ENCODE results near the gene SENP6. TPM values are rescaled to one million over a fixed set of nuclear protein-coding genes. Genes with fewer than 3 reads are reported as not detected.

SENP6 gene
- total RNA-seq, 1 donor from 2014 or later: 159 TPM

DNA sequence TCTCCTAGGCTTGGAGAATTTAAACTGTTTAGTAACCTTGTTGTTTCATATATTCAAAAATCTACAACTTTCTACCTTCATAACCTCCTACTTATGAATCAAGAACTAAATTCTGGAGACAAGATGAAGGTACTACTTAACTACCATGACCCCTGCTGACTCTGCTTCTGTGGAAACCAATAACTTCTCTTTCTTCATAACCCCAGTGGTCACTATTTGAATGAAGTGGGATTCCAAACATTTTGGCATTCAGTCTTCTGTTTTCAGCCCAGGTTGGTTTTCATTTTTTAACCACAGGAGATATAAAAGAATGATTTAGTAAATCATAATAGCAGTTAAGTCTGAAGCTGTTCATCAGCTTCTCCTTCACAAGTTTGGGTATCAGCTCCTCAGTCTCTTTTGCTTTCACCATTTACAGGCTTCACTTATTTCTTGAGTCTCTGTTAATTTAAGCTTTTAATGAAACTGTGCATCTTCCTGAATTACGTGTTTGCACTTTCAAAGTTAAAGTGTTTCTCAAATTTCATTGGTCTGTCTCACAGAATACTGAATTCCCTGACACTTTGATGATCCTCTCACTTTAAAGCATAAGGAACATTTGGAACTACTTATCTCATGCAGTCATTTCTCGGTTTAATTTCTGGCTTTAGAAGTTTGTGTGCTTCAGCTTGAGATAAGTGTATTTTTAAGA lies 9.5 kb downstream of the SENP6 start:
- TF ChIP-seq, protein P1, sequence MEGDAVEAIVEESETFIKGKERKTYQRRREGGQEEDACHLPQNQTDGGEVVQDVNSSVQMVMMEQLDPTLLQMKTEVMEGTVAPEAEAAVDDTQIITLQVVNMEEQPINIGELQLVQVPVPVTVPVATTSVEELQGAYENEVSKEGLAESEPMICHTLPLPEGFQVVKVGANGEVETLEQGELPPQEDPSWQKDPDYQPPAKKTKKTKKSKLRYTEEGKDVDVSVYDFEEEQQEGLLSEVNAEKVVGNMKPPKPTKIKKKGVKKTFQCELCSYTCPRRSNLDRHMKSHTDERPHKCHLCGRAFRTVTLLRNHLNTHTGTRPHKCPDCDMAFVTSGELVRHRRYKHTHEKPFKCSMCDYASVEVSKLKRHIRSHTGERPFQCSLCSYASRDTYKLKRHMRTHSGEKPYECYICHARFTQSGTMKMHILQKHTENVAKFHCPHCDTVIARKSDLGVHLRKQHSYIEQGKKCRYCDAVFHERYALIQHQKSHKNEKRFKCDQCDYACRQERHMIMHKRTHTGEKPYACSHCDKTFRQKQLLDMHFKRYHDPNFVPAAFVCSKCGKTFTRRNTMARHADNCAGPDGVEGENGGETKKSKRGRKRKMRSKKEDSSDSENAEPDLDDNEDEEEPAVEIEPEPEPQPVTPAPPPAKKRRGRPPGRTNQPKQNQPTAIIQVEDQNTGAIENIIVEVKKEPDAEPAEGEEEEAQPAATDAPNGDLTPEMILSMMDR (IDR thresholded peaks at IDR 0.05; ENCODE audit: unreplicated experiment): no peak
- no peak overlapping the region for H3K4me3 Mint-ChIP-seq
- no peak for DNase-seq (ENCODE audit: low spot score in 2 of 2, unreplicated experiment in 2 of 2)
- peaks cover 44% of the 10 kb centered on the region for H3K4me1 Mint-ChIP-seq
- H3K27me3 Mint-ChIP-seq (ENCODE audit: low read depth): no peaks in the 10 kb centered on the region
- H3K27ac Mint-ChIP-seq: peak overlapping the region; percentile 76
- H3K9me3 Mint-ChIP-seq: no peaks in the 10 kb centered on the region
- H3K36me3 Mint-ChIP-seq: peaks cover 8% of the 10 kb centered on the region

DNA sequence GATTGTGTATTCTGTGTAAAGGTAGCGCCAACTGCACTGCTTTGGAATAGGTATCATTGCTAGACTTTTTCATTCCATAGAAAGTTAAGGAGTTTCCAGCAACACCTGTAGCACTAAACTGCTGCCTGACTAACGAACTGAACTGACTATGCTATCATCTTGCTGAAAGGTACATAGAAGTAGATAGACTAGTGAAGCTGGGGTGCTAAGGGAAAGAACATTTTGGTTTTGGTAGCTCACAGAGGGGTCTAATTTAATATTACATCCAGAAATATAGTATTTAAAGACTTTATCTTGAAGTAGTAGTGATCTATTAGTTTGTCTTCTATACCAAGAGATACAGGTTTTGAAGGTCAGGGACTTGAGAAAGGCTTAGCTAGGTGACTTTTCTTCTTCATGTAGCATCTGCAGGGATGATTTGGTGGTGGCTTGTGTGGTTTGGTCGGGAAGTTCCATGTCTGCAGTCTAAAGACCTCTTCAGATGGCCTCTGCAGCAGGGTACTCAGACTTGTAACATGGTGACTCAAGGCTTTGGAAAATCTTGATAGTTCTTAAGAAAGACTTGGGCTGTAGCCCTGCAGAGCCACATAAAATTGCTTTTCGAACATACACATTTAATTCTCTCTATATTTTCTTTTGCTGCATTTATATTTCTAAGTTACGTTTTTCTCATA lies 10.2 kb downstream of the SENP6 start:
- H3K36me3 Mint-ChIP-seq: peaks cover 6% of the 10 kb centered on the region
- no peak overlapping the region for H3K4me3 Mint-ChIP-seq
- no peaks in the 10 kb centered on the region for H3K9me3 Mint-ChIP-seq
- no peaks in the 10 kb centered on the region for H3K27me3 Mint-ChIP-seq (ENCODE audit: low read depth)
- peak overlapping the region; percentile 76 for H3K27ac Mint-ChIP-seq
- H3K4me1 Mint-ChIP-seq: peaks cover 42% of the 10 kb centered on the region
- TF ChIP-seq, protein P1 (IDR thresholded peaks at IDR 0.05; ENCODE audit: unreplicated experiment): no peak
- no peak for DNase-seq (ENCODE audit: low spot score in 2 of 2, unreplicated experiment in 2 of 2)

DNA sequence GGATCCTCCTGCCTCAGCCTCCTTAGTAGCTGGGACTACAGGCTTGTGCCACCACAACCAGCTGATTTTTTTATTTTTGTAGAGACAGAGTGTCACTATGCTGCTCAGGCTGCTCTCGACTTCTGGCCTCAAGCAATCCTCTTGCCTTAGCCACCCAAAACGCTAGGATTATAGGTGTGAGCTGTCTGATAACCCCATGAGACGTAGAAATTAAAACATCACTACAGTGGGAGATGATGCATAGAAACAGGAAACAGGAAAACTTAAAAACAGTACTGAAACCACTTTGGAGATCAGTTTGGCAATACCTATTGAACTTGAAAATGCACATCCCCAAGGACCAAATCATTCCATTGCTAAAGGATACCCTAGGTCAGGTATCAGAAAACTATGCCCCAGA lies 10.8 kb downstream of the SENP6 start:
- Mint-ChIP-seq H3K9me3 (peaks cover under 1% of the 10 kb centered on the region), H3K4me1 (peaks cover 40% of the 10 kb centered on the region), H3K27me3 (ENCODE audit: low read depth) (no peaks in the 10 kb centered on the region), H3K36me3 (peaks cover 8% of the 10 kb centered on the region), H3K4me3 (no peak overlapping the region), H3K27ac (no peak overlapping the region)
- TF ChIP-seq, protein P1 (IDR thresholded peaks at IDR 0.05; ENCODE audit: unreplicated experiment): no peak
- no peak for DNase-seq (ENCODE audit: low spot score in 2 of 2, unreplicated experiment in 2 of 2)

DNA sequence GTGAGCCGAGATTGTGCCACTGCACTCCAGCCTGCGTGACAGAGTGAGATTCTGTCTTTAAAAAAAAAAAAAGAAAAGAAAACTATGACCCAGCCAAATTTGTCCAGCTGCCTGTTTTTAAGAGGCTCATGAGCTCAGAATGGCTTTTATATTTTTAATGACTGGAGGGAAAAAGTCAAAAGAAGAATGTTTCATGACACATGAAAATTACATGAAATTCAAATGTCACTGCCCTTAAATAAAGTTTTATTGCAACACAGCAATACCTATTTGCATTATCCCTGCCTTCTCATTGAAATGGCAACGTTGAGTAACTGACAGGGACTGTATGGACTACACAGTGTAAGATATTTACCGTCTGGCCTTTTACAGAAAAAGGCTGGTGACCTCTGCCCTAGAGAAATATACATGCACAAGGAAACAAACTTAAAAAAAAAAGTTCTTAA lies 11.4 kb downstream of the SENP6 start:
- H3K4me1 Mint-ChIP-seq: peaks cover 35% of the 10 kb centered on the region
- peaks cover 7% of the 10 kb centered on the region for H3K9me3 Mint-ChIP-seq
- peak overlapping the region; percentile 10 for H3K27ac Mint-ChIP-seq
- no peak for DNase-seq (ENCODE audit: low spot score in 2 of 2, unreplicated experiment in 2 of 2)
- no peak overlapping the region for H3K4me3 Mint-ChIP-seq
- peaks cover 14% of the 10 kb centered on the region for H3K36me3 Mint-ChIP-seq
- TF ChIP-seq, protein P1 (IDR thresholded peaks at IDR 0.05; ENCODE audit: unreplicated experiment): no peak
- H3K27me3 Mint-ChIP-seq (ENCODE audit: low read depth): no peaks in the 10 kb centered on the region

DNA sequence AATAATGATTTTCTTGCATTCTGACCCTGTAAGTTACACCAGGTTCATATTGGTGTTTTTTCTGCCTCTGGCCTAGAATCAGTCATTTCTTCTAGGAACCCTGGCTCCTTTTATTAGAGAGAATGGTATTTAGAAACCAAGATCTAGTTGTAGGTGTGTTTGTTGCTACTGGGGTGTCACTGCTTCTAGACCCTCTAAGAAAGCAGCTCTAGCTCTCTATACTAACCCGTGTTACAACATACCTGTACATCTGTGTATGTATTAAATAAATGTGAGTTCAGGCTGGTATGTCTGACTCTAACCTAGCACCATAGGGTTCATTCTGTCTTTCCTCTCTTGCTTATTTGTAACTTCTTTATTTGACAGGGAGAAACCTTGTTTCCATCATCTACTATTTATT lies 16.8 kb downstream of the SENP6 start:
- no peak for DNase-seq (ENCODE audit: low spot score in 2 of 2, unreplicated experiment in 2 of 2)
- no peak overlapping the region for H3K27ac Mint-ChIP-seq
- peaks cover 28% of the 10 kb centered on the region for H3K36me3 Mint-ChIP-seq
- peaks cover 22% of the 10 kb centered on the region for H3K4me1 Mint-ChIP-seq
- H3K4me3 Mint-ChIP-seq: no peak overlapping the region
- H3K27me3 Mint-ChIP-seq (ENCODE audit: low read depth): no peaks in the 10 kb centered on the region
- TF ChIP-seq, protein P1 (IDR thresholded peaks at IDR 0.05; ENCODE audit: unreplicated experiment): no peak
- peaks cover 19% of the 10 kb centered on the region for H3K9me3 Mint-ChIP-seq
